HG03469 (cell line): ENCODE data around the gene WWOX.

Experiments
- ATAC-seq: cut with Tn5 transposase; IDR thresholded peaks from one replicate; pipeline ENCODE4 v1.9.1; 2021; ENCODE audit warnings: mild to moderate bottlenecking, moderate library complexity, moderate number of reproducible peaks; ENCODE audit not compliant: unreplicated experiment

Gene WWOX

GRCh38 chr16:78745108-78746019 lies 645.9 kb downstream of the WWOX start:
- ATAC-seq, result no peak

- ATAC-seq, result no peak
Observed at GRCh38 chr16:78746718-78747117, 647.3 kb downstream of the WWOX start.

DNA sequence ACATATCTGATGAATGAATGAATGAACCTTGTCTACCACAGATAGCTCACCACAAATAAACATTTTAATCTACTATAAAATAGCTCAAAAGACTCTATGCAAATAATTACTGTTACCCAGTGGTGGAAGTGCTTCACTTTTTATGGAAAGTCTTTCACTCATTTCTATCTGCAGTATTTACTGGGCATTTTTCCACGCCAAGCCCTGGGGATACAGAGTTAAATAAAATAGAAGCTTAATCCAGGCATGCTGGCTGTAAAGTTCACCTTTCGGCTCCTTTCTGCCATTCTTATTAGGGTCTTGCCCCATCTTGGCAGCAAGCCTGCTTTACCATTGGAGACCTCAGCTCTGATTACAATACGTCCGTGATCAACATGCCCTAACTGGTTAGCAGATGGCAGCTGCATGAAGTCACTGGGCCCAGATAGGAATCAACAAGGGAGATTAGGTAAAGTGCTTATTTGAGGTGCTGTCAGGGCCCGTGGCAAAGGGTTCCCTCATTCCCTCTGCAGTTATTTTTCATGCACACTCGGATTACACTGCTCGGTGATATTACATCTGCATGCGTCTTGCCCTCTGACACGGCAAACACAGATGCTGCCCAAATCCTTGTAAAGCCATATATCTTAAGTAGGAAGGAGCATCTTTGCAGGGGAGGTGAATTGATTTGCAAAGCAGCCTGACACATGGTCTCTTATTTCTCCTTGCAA lies 648.9 kb downstream of the WWOX start:
- ATAC-seq, result no peak

GRCh38 chr16:78749745-78750268 lies 650.4 kb downstream of the WWOX start:
- no peak for ATAC-seq

- no peak for ATAC-seq
Observed at GRCh38 chr16:78750611-78751010, 651.2 kb downstream of the WWOX start.

DNA sequence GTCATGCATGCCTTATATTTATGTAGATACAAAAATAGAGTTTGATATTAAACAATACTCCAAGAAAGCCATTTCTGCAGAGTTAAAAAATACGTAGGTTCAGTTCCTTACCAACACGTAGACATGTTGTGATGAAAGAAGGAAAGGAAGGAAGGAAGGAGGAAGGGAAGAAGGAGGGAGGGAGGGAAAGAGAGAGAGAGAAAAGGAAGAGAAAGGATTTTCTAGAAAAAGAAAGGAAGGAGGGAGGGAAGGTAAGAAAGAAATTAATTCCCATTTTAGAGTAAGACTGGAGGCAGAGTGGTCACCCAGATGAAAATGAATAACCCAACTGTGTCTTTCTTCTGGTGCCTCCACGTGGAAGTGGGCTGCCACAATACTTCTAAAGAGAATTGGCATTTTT lies 652.1 kb downstream of the WWOX start:
- no peak for ATAC-seq

GRCh38 chr16:78754713-78755112 lies 655.3 kb downstream of the WWOX start:
- no peak for ATAC-seq

DNA sequence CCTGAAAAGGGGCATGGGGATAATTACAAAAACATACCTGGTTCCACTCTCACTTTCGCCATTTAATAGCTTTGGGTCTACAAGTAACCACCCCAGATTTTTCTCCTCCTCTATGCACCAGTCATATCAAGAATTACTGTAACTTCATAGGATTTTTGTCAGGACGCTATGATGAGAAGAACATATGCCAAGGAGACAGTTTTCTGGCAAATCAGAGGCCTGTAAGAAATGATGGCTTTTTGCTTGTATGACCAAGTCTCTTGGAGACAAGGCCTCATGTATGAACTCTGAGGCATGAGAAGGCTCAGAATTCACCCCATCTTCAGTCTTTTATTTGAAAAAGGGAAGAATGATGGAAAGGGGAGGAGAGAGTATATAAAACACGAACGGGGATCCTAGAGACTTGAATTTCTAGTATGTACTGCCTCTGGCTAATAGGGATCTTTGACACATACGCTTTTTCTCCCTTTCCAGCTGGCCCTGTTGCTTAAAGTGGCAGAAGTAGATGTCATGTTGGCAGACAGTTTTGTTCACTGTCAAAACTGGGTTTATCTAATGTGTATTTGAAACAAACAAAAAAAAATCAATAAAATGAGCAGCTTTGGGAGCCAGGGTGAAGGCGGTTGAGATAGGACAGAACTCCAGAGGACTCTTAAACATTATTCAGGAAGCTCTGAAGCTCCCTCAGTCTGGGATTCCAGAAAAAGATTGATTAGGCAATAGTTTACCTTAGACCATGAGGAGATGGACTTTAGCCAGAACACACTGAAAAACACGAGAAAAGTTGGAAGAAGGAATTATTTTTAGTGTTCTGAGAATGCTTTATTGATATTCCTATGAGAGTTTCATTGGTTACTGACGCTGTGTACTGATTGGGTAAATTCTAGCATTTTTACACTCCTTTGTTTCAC lies 656.6 kb downstream of the WWOX start:
- ATAC-seq, result no peak

DNA sequence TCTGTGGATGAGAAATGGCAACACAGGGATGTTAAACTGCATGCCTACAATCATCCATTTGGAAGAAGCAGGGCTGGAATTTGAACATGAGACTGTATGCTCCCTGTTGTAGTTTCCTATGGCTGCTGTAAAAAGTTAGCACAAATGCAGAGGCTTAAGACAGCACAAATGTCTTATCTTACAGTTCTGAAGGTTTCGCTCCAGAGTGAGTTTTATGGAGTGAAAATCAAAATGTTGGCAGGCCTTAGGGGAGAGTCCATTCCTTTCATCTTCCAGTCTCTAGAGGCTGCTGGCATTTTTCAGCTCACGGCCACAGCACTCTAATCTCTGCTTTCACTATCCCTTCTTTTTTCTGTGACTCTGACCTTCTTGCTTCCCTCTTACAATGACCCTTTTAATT lies 660.1 kb downstream of the WWOX start:
- no peak for ATAC-seq

DNA sequence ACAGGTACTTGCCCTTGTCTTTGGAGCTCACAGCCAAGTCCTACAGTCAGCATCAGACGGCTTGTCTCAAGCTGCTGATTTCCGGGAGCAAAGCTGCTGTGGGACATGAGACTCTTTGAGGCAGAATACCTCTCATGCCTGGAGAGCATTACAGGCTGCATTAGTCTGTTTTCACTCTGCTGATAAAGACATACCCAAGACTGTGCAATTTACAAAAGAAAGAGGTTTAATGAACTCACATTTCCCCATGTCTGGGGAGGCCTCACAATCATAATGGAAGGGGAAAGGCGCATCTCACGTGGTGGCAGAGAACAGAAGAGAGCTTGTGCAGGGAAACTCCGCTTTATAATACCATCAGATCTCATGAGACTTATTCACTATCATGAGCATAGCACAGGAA lies 661.2 kb downstream of the WWOX start:
- ATAC-seq, result no peak

DNA sequence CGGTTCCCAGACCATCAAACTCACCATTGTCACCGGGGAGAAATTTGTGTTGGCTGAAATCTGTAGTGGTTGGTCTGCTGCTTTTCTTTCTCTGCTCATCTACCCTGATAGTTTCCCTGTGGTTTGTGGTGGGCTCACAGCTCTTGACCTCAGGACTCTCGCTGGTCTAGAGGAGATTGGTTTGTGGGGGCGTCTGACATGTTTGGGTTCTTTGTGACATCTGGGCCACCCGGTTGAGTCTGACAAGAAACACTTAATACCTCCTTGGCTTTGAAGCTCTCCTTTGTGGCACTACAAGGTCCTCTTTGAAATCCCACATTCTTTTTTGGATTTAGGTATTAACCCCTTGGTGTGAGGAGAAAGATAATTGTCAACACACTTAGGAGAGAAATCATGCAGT lies 662.0 kb downstream of the WWOX start:
- ATAC-seq, result peak; percentile 80

DNA sequence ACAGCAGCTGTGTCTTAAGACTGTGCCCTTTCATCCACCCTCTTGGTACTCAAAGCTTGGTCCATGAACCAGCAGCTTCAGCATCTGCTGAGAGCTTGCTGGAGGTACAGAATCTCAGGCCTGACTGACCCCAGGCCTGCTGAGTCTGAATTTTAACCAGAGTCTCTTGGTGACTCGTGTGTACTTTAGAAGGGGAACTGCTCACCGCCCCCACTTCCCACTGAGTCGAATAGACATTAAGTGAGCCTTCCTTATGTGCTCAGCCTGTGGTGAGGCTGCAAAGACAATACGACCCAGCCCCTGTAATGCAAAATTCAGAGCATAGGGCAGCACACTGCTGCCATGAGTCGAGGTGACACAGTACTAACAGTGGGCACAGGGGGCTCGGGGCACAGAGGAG lies 662.8 kb downstream of the WWOX start:
- no peak for ATAC-seq

GRCh38 chr16:78763821-78764440 lies 664.5 kb downstream of the WWOX start:
- ATAC-seq, result no peak

DNA sequence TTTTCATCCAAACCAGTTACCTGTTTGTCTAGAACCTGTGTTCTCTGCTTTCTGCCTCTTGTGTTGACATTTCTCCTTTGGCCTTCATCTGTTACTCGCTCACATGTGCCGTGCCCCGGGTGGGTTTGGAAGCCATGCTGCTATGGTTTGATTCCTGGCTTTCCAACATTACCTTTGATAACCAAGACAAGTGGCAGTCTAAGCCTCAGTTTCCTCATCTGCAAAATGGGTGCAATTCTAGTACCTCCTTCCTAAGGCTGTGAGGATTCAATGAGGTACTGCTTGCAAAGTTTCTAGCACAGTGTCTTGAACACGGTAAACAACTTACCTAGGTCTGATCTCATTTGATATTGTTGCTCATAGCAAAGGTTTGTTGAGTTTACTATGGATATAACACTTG lies 665.0 kb downstream of the WWOX start:
- ATAC-seq, result no peak

DNA sequence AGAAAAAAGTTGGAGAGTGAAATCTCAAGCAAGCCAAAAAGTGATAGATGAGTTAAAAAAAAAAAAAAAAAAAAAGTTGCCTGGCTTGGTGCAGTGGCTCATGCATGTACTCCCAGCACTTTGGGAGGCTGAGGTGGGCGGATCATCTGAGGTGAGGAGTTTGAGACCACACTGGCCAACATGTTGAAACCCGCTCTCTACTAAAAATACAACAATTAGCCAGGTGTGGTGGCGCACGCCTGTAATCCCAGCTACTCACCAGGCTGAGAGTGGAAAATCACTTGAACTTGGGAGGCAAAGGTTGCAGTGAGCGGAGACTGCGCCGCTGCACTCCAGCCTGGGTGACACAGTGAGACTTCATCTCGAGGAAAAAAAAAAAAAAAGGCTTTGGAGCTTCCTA lies 668.8 kb downstream of the WWOX start:
- ATAC-seq, result no peak

GRCh38 chr16:78768718-78769117 lies 669.3 kb downstream of the WWOX start:
- no peak for ATAC-seq

- ATAC-seq, result no peak
Observed at GRCh38 chr16:78770353-78771091, 671.1 kb downstream of the WWOX start.

GRCh38 chr16:78773291-78773702 lies 673.8 kb downstream of the WWOX start:
- no peak for ATAC-seq

DNA sequence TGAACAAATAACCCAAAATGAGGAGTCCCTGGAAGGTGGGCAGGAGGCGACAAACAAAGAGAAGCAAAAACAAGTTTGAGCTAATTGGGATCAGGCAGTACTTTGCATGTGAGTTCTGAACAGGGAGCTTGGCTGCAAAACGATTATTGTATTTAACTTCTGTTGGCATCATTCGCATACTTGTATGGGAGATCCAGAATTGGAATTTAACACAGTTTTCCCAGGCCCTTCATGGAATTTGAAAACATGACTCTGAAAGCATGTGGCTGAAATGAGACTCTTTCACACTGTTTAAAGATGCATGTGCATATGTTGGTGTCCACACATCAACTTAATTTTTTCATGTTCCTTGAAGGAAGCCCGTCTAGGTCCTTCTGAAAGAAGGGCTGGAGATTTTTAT lies 674.3 kb downstream of the WWOX start:
- no peak for ATAC-seq

- no peak for ATAC-seq
Observed at GRCh38 chr16:78775161-78775561, 675.7 kb downstream of the WWOX start.
